OCI-LY3 (cell line): ENCODE data around the gene EPB41L4A.

Experiments
- H2AFZ ChIP-seq: fragments of 200-600, 300-600 bp; shearing (Covaris generic); 2 replicates; pipeline ENCODE4 v1.6.0; 2014; ENCODE audit warnings: antibody characterized with exemption, low read depth, low read length
- H3K27ac ChIP-seq: fragments of 200-600, 300-600 bp; sonication (generic); 2 replicates; pipeline ENCODE4 v1.5.1; 2014; ENCODE audit warnings: mild to moderate bottlenecking, low read length, moderate library complexity, mixed read lengths
- H3K27me3 ChIP-seq: fragments of 200-600, 300-600 bp; sonication (generic); 2 replicates; pipeline ENCODE4 v1.6.1; 2014; ENCODE audit warnings: low read depth, low read length, mixed read lengths
- H3K36me3 ChIP-seq: fragments of 200-600, 300-600 bp; sonication (generic); replicated peaks from 2 replicates; pipeline ENCODE3; 2014; ENCODE audit warnings: low read depth, low read length, mixed read lengths
- H3K4me1 ChIP-seq: fragments of 300-600, 200-600 bp; sonication (generic); 2 replicates; pipeline ENCODE4 v1.6.1; 2014; ENCODE audit warnings: low read length, mixed read lengths
- H3K4me2 ChIP-seq: fragments of 200-600, 300-600 bp; sonication (generic); 2 replicates; pipeline ENCODE4 v1.6.1; 2014; ENCODE audit warnings: low read length, mixed read lengths
- H3K4me3 ChIP-seq: fragments of 300-600, 200-600 bp; sonication (generic); 2 replicates; pipeline ENCODE4 v1.5.1; 2014; ENCODE audit warnings: antibody characterized with exemption, mild to moderate bottlenecking, low read length, moderate library complexity
- H3K79me2 ChIP-seq: fragments of 300-600, 200-600 bp; shearing (Covaris generic); 2 replicates; pipeline ENCODE4 v1.6.1; 2014; ENCODE audit warnings: mild to moderate bottlenecking, low read length, mixed read lengths
- H3K9ac ChIP-seq: fragments of 300-600, 200-600 bp; shearing (Covaris generic); 2 replicates; pipeline ENCODE4 v1.6.0; 2014; ENCODE audit warnings: mild to moderate bottlenecking, low read length, moderate library complexity
- H3K9me3 ChIP-seq: fragments of 200-600, 300-600 bp; shearing (Covaris generic); 2 replicates; pipeline ENCODE4 v1.6.1; 2014; ENCODE audit warnings: low read length, mixed read lengths; ENCODE audit not compliant: insufficient read depth
- H4K20me1 ChIP-seq: fragments of 200-600, 300-600 bp; sonication (generic); 2 replicates; pipeline ENCODE4 v1.6.1; 2016; ENCODE audit warnings: low read length, mixed read lengths; ENCODE audit not compliant: insufficient read depth
- EZH2phosphoT487 ChIP-seq: fragments of 200-600 bp; shearing (Covaris generic); IDR thresholded peaks from 2 replicates; pipeline ENCODE4 v1.6.1; 2018; ENCODE audit warnings: antibody characterized with exemption, mixed run types, low read depth
- TF ChIP-seq, protein P1 (sequence below): fragments of 200-600, 300-600 bp; sonication (generic); IDR thresholded peaks from 2 replicates; pipeline ENCODE4 v1.5.1; 2014; ENCODE audit warnings: antibody characterized with exemption, low read length, low read depth

EPB41L4A gene

GRCh38 chr5:112127861-112128260 lies 291.2 kb downstream of the EPB41L4A start:
- Histone ChIP-seq H3K9ac (no peak overlapping the region), H2AFZ (no peak overlapping the region), H3K79me2 (no peaks in the 10 kb centered on the region), H3K27me3 (no peaks in the 10 kb centered on the region), H3K36me3 (no peaks in the 10 kb centered on the region), H4K20me1 (no peaks in the 10 kb centered on the region), H3K4me3 (no peak overlapping the region), H3K4me2 (no peak overlapping the region), H3K27ac (no peak overlapping the region), H3K4me1 (peaks cover 8% of the 10 kb centered on the region), H3K9me3 (no peaks in the 10 kb centered on the region)
- TF ChIP-seq, protein P1, sequence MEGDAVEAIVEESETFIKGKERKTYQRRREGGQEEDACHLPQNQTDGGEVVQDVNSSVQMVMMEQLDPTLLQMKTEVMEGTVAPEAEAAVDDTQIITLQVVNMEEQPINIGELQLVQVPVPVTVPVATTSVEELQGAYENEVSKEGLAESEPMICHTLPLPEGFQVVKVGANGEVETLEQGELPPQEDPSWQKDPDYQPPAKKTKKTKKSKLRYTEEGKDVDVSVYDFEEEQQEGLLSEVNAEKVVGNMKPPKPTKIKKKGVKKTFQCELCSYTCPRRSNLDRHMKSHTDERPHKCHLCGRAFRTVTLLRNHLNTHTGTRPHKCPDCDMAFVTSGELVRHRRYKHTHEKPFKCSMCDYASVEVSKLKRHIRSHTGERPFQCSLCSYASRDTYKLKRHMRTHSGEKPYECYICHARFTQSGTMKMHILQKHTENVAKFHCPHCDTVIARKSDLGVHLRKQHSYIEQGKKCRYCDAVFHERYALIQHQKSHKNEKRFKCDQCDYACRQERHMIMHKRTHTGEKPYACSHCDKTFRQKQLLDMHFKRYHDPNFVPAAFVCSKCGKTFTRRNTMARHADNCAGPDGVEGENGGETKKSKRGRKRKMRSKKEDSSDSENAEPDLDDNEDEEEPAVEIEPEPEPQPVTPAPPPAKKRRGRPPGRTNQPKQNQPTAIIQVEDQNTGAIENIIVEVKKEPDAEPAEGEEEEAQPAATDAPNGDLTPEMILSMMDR: no peak

- H3K9me3 ChIP-seq: no peaks in the 10 kb centered on the region
- H3K4me3 ChIP-seq: no peak overlapping the region
- H4K20me1 ChIP-seq: no peaks in the 10 kb centered on the region
- H3K4me2 ChIP-seq: no peak overlapping the region
- TF ChIP-seq EZH2phosphoT487: no peak
- TF ChIP-seq, protein P1: no peak
- no peak overlapping the region for H2AFZ ChIP-seq
- no peak overlapping the region for H3K27ac ChIP-seq
- H3K79me2 ChIP-seq: no peaks in the 10 kb centered on the region
- no peaks in the 10 kb centered on the region for H3K36me3 ChIP-seq
- H3K9ac ChIP-seq: no peak overlapping the region
- H3K4me1 ChIP-seq: peaks cover 8% of the 10 kb centered on the region
- H3K27me3 ChIP-seq: no peaks in the 10 kb centered on the region
Measured at GRCh38 chr5:112126982-112127381, 292.1 kb downstream of the EPB41L4A start.

DNA sequence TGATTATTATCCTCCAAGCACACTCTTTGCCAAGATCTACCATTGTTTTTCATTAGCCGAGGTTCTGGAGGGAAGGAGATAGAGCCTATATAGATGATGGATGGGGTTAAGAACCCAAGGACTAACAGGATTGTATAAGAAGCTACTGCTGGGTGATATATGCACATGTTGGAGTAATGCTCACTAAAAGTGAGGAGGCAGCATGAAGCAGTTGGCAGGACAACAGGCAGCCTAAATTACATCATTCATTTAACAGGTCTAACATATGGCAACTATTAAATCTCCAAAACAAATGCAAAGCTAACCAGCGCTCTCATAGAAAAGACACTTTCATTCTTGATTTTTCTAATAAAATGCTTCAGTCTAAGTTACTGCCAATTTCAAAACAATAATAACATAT lies 293.2 kb downstream of the EPB41L4A start:
- Histone ChIP-seq H3K79me2 (no peaks in the 10 kb centered on the region), H3K36me3 (no peaks in the 10 kb centered on the region), H3K9me3 (no peaks in the 10 kb centered on the region), H4K20me1 (no peaks in the 10 kb centered on the region), H3K4me2 (no peak overlapping the region), H3K4me1 (peaks cover 8% of the 10 kb centered on the region), H3K27me3 (no peaks in the 10 kb centered on the region), H2AFZ (no peak overlapping the region), H3K9ac (no peak overlapping the region), H3K4me3 (no peak overlapping the region), H3K27ac (no peak overlapping the region)
- TF ChIP-seq, protein P1: no peak
- no peak for TF ChIP-seq EZH2phosphoT487

GRCh38 chr5:112124788-112125187 lies 294.3 kb downstream of the EPB41L4A start:
- H3K9ac ChIP-seq: no peak overlapping the region
- H3K27ac ChIP-seq: no peak overlapping the region
- H3K4me2 ChIP-seq: no peak overlapping the region
- H3K4me3 ChIP-seq: no peak overlapping the region
- TF ChIP-seq, protein P1: no peak
- TF ChIP-seq EZH2phosphoT487: no peak
- H3K79me2 ChIP-seq: no peaks in the 10 kb centered on the region
- no peak overlapping the region for H2AFZ ChIP-seq
- H4K20me1 ChIP-seq: no peaks in the 10 kb centered on the region
- no peaks in the 10 kb centered on the region for H3K27me3 ChIP-seq
- no peaks in the 10 kb centered on the region for H3K36me3 ChIP-seq
- H3K4me1 ChIP-seq: peaks cover 14% of the 10 kb centered on the region
- no peaks in the 10 kb centered on the region for H3K9me3 ChIP-seq
